ENCODE results near the gene CEACAM16. TPM values are rescaled to one million over a fixed set of nuclear protein-coding genes. Genes with fewer than 3 reads are reported as not detected.
A peak's percentile ranks its signal among the peaks of the same experiment; 100 is the strongest.

Gene CEACAM16
- total and polyA plus RNA-seq, 10 of the 15 experiments (the other 5 are each of a cell fraction or from before 2014, with no cell fraction given): not detected

DNA sequence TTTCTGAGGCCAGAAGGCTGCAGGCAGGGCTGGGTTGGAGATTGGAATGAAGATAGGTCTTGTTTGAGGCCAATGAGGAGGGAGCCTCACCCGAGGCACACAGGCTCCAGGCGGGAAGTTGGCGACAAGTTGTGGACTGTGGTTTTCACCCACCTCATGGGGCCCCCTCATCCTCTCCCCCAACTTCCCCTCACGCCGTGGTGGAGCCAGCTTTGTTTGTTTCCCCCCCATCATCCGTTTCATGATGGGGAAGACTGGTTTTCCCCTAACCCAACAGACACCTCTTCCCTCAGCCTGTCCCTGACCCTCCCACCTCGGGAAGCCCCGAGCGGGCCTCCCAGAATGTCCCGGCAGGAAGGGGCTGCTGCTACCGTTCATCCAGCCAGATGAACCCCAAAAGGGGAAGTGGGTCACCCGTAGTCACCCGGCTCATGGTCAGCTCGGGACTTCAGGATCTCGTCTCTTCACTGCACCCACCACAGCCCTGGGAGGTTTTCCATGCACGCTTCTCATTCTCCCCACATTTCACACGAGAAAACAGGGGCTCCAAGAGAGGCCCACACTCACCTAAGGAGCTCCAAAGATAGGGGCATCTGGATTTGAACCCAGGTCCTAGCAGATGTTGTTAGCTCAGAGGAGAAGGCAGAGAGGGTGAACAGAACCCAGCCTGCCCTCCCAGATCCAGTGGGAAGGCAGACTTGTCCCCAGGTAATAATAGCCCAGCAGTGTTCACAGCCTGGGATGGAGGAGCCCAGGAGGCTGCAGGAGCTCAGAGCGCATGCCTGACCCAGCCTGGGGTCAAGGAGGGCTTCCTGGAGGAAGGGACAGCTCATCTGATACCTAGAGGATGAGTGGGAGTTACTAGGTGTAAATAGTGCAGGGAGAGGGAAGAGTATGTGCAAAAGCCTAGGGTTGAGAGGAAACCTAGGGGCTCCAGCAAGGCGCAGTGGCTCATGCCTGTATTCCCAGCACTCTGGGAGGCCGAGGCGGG lies 23.5 kb downstream of the CEACAM16 start (continued):
- no peak for TF ChIP-seq SIN3A (IDR thresholded peaks at IDR 0.05; ENCODE audit: low read depth, low read length)
- TF ChIP-seq EED (IDR thresholded peaks at IDR 0.05; ENCODE audit: low read depth): peak; percentile 99
- TF ChIP-seq, protein P1, sequence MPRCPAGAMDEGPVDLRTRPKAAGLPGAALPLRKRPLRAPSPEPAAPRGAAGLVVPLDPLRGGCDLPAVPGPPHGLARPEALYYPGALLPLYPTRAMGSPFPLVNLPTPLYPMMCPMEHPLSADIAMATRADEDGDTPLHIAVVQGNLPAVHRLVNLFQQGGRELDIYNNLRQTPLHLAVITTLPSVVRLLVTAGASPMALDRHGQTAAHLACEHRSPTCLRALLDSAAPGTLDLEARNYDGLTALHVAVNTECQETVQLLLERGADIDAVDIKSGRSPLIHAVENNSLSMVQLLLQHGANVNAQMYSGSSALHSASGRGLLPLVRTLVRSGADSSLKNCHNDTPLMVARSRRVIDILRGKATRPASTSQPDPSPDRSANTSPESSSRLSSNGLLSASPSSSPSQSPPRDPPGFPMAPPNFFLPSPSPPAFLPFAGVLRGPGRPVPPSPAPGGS (IDR thresholded peaks at IDR 0.05; ENCODE audit: borderline replicate concordance, insufficient read depth, low read depth, low read length, poor library complexity, severe bottlenecking): peak; percentile 56
- no peak for TF ChIP-seq ZNF207 (IDR thresholded peaks at IDR 0.05; ENCODE audit: borderline replicate concordance)
- TF ChIP-seq ZNF384 (IDR thresholded peaks at IDR 0.05; ENCODE audit: borderline replicate concordance, low read depth, low read length): no peak
- TF ChIP-seq TARDBP (IDR thresholded peaks at IDR 0.05; ENCODE audit: borderline replicate concordance): no peak
- TF ChIP-seq JUNB (IDR thresholded peaks at IDR 0.05): no peak
- no peak for TF ChIP-seq NBN (IDR thresholded peaks at IDR 0.05)
- TF ChIP-seq, protein P2, sequence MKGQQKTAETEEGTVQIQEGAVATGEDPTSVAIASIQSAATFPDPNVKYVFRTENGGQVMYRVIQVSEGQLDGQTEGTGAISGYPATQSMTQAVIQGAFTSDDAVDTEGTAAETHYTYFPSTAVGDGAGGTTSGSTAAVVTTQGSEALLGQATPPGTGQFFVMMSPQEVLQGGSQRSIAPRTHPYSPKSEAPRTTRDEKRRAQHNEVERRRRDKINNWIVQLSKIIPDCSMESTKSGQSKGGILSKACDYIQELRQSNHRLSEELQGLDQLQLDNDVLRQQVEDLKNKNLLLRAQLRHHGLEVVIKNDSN (IDR thresholded peaks at IDR 0.05; ENCODE audit: borderline replicate concordance, extremely low read length, insufficient read depth, low read depth, low read length): no peak
- TF ChIP-seq, protein P3, sequence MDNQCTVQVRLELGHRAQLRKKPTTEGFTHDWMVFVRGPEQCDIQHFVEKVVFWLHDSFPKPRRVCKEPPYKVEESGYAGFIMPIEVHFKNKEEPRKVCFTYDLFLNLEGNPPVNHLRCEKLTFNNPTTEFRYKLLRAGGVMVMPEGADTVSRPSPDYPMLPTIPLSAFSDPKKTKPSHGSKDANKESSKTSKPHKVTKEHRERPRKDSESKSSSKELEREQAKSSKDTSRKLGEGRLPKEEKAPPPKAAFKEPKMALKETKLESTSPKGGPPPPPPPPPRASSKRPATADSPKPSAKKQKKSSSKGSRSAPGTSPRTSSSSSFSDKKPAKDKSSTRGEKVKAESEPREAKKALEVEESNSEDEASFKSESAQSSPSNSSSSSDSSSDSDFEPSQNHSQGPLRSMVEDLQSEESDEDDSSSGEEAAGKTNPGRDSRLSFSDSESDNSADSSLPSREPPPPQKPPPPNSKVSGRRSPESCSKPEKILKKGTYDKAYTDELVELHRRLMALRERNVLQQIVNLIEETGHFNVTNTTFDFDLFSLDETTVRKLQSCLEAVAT (IDR thresholded peaks at IDR 0.05): peak; percentile 59; the same call in 1 of the 2 replicates
- TF ChIP-seq, protein P4, sequence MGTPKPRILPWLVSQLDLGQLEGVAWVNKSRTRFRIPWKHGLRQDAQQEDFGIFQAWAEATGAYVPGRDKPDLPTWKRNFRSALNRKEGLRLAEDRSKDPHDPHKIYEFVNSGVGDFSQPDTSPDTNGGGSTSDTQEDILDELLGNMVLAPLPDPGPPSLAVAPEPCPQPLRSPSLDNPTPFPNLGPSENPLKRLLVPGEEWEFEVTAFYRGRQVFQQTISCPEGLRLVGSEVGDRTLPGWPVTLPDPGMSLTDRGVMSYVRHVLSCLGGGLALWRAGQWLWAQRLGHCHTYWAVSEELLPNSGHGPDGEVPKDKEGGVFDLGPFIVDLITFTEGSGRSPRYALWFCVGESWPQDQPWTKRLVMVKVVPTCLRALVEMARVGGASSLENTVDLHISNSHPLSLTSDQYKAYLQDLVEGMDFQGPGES (IDR thresholded peaks at IDR 0.05): no peak
- no peak for TF ChIP-seq ZNF622 (IDR thresholded peaks at IDR 0.05)
- TF ChIP-seq ZBED1 (IDR thresholded peaks at IDR 0.05; ENCODE audit: borderline replicate concordance): peak; percentile 54; the same call in 1 of the 2 replicates
- no peak for TF ChIP-seq SIX5 (IDR thresholded peaks at IDR 0.05; ENCODE audit: low read depth, low read length, severe bottlenecking)
- TF ChIP-seq, protein P5, sequence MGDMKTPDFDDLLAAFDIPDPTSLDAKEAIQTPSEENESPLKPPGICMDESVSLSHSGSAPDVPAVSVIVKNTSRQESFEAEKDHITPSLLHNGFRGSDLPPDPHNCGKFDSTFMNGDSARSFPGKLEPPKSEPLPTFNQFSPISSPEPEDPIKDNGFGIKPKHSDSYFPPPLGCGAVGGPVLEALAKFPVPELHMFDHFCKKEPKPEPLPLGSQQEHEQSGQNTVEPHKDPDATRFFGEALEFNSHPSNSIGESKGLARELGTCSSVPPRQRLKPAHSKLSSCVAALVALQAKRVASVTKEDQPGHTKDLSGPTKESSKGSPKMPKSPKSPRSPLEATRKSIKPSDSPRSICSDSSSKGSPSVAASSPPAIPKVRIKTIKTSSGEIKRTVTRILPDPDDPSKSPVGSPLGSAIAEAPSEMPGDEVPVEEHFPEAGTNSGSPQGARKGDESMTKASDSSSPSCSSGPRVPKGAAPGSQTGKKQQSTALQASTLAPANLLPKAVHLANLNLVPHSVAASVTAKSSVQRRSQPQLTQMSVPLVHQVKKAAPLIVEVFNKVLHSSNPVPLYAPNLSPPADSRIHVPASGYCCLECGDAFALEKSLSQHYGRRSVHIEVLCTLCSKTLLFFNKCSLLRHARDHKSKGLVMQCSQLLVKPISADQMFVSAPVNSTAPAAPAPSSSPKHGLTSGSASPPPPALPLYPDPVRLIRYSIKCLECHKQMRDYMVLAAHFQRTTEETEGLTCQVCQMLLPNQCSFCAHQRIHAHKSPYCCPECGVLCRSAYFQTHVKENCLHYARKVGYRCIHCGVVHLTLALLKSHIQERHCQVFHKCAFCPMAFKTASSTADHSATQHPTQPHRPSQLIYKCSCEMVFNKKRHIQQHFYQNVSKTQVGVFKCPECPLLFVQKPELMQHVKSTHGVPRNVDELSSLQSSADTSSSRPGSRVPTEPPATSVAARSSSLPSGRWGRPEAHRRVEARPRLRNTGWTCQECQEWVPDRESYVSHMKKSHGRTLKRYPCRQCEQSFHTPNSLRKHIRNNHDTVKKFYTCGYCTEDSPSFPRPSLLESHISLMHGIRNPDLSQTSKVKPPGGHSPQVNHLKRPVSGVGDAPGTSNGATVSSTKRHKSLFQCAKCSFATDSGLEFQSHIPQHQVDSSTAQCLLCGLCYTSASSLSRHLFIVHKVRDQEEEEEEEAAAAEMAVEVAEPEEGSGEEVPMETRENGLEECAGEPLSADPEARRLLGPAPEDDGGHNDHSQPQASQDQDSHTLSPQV (IDR thresholded peaks at IDR 0.05): no peak
- TF ChIP-seq MEF2B (IDR thresholded peaks at IDR 0.05; ENCODE audit: partially characterized antibody, poor library complexity, severe bottlenecking): peak; percentile 45
- TF ChIP-seq KAT2A (conservative IDR thresholded peaks at IDR 0.05; ENCODE audit: control insufficient read depth, low read depth, low read length): no peak
- peak in 1 of 2 experiments; percentile 69; a peak in 2 of 4 replicates for TF ChIP-seq ETV6 (conservative IDR thresholded peaks at IDR 0.05 in 1 of 2, IDR thresholded peaks at IDR 0.05 in 1 of 2; ENCODE audit: borderline replicate concordance in 1 of 2, low read depth in 1 of 2)

Data from GM12878 (cell line).